ENCODE results near the gene MECP2. TPM values are rescaled to one million over a fixed set of nuclear protein-coding genes. Genes with fewer than 3 reads are reported as not detected.

The MECP2 gene
- total RNA-seq, 1 donor from 2014 or later = 26.7 TPM

DNA sequence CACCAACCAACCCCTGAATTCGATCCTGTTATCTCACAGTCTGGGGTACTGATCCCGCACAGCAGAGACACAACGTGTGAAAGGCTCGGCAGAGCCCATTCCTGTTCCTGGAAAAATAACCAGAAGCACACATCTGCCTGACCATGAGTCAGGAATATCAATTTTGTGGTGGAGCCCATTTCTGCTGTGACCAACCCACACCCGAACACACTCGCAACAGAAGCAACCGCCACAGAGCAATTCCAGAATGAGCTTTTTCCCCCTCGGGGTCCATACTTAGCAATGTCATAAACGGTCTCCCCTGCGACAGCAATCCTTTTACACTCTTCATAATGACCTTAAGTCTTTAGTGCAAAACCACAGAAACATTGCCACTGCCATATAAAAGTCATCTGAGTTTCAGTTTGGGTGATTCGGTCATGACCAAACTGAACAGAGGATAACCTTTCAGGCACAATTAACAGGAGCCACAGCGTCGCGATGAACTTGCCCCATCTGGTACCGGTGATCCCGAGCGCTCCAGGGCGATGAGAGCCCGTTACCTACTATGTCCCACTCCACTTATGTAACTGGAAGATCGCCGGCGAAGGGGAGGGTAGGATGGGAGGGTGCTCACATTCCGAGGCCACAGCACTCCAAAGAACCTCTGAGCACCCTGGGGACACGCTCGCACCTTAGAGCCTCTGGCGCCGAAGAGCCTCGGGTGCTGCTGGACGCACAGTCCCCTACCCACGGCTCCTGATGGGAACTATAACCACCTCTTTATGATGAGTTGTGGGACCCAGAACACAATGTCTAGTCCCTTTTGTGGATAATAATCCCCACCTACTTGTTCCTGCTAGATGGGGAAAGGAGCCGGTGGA lies 1.1 kb downstream of the MECP2 start:
- H3K27ac ChIP-seq = no peak overlapping the region

DNA sequence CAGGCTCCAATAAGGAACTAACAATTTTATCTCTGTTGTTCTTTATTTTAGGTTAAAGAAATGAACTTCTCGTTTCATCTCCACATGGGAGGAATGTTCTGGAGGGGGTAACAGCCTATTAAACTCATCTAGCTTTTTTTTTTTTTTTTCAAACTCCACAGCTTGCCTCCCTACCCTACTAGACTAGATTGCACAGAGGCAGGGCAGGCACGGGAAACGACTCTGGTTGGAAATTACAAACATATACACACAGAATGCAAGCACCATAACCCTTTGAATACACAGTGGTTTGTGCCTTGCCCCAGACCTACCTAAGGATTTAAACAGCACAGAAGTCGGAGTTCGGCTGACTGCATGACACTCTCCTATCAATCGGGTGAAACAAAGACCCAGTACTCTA lies 2.7 kb downstream of the MECP2 start:
- Mint-ChIP-seq H3K27me3 (ENCODE audit: insufficient read depth, low read depth) (no peaks in the 10 kb centered on the region), H3K27ac (no peak overlapping the region), H3K4me3 (peak overlapping the region; percentile 67), H3K9me3 (peaks cover 23% of the 10 kb centered on the region), H3K36me3 (peaks cover 10% of the 10 kb centered on the region), H3K4me1 (peaks cover 47% of the 10 kb centered on the region)
- H3K4me3 ChIP-seq = peak overlapping the region; percentile 31
- no peaks in the 10 kb centered on the region for H3K36me3 ChIP-seq
- DNase-seq (ENCODE audit: low spot score) = no peak
- TF ChIP-seq EZH2phosphoT487 (IDR thresholded peaks at IDR 0.05) (no peak), EZH2 (IDR thresholded peaks at IDR 0.05) (no peak)
- TF ChIP-seq, protein P1, sequence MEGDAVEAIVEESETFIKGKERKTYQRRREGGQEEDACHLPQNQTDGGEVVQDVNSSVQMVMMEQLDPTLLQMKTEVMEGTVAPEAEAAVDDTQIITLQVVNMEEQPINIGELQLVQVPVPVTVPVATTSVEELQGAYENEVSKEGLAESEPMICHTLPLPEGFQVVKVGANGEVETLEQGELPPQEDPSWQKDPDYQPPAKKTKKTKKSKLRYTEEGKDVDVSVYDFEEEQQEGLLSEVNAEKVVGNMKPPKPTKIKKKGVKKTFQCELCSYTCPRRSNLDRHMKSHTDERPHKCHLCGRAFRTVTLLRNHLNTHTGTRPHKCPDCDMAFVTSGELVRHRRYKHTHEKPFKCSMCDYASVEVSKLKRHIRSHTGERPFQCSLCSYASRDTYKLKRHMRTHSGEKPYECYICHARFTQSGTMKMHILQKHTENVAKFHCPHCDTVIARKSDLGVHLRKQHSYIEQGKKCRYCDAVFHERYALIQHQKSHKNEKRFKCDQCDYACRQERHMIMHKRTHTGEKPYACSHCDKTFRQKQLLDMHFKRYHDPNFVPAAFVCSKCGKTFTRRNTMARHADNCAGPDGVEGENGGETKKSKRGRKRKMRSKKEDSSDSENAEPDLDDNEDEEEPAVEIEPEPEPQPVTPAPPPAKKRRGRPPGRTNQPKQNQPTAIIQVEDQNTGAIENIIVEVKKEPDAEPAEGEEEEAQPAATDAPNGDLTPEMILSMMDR (IDR thresholded peaks at IDR 0.05) = no peak
- H3K27ac ChIP-seq = no peak overlapping the region
- H3K4me2 ChIP-seq = peak overlapping the region; percentile 81
- H3K27me3 ChIP-seq = no peaks in the 10 kb centered on the region
- peaks cover 63% of the 10 kb centered on the region for H4K20me1 ChIP-seq (ENCODE audit: low read depth)
- peaks cover 71% of the 10 kb centered on the region for H3K79me2 ChIP-seq (ENCODE audit: low read depth)
- H3K9me3 ChIP-seq (ENCODE audit: low read depth) = no peaks in the 10 kb centered on the region
- H3K9ac ChIP-seq = no peak overlapping the region
- H2AFZ ChIP-seq (replicated peaks) = no peak overlapping the region
- peaks cover 4% of the 10 kb centered on the region for H3F3A ChIP-seq (ENCODE audit: low read depth)
- peaks cover 34% of the 10 kb centered on the region for H3K4me1 ChIP-seq

More for the DNA sequence above, 1.1 kb downstream of the MECP2 start:
- Histone ChIP-seq H3K79me2 (ENCODE audit: low read depth) (peaks cover 56% of the 10 kb centered on the region), H4K20me1 (ENCODE audit: low read depth) (peaks cover 52% of the 10 kb centered on the region), H3F3A (ENCODE audit: low read depth) (peaks cover 4% of the 10 kb centered on the region), H3K36me3 (no peaks in the 10 kb centered on the region), H3K4me1 (peaks cover 34% of the 10 kb centered on the region), H3K9ac (peak overlapping the region; percentile 66), H3K4me2 (peak overlapping the region; percentile 81), H3K27me3 (no peaks in the 10 kb centered on the region), H3K9me3 (ENCODE audit: low read depth) (no peaks in the 10 kb centered on the region), H2AFZ (replicated peaks) (no peak overlapping the region), H3K4me3 (peak overlapping the region; percentile 72)
- peaks cover 45% of the 10 kb centered on the region for H3K4me1 Mint-ChIP-seq
- H3K27me3 Mint-ChIP-seq (ENCODE audit: insufficient read depth, low read depth) = peaks cover 3% of the 10 kb centered on the region
- H3K27ac Mint-ChIP-seq = peak overlapping the region; percentile 91
- peaks cover 3% of the 10 kb centered on the region for H3K36me3 Mint-ChIP-seq
- no peak for TF ChIP-seq EZH2phosphoT487 (IDR thresholded peaks at IDR 0.05)
- TF ChIP-seq, protein P1 (IDR thresholded peaks at IDR 0.05) = no peak
- no peak for TF ChIP-seq EZH2 (IDR thresholded peaks at IDR 0.05)
- peak; percentile 37 for DNase-seq (ENCODE audit: low spot score)
- peaks cover 22% of the 10 kb centered on the region for H3K9me3 Mint-ChIP-seq
- H3K4me3 Mint-ChIP-seq = peak overlapping the region; percentile 92

DNA sequence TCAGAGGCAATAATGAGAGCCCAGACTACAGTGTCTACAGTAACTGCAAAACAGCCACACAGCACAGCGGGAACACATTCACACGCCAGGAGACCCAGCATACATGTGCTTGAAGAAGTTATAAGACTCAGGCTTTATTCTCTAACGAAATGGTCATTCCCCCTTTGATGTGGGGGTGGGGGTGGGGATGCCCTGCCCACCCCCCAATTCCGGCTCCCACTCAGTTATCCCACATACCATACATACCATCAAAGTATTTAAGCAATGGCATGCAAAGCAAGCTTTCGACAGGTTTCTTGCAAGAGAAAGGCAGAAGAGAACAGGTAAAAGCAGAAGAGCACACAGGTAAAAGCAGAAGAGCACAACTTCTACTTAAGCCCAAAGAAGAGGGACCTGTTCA lies 3.6 kb downstream of the MECP2 start:
- H3K9me3 ChIP-seq (ENCODE audit: low read depth) = no peaks in the 10 kb centered on the region
- Mint-ChIP-seq H3K4me1 (peaks cover 47% of the 10 kb centered on the region), H3K9me3 (peaks cover 23% of the 10 kb centered on the region), H3K36me3 (peaks cover 13% of the 10 kb centered on the region), H3K27me3 (ENCODE audit: insufficient read depth, low read depth) (no peaks in the 10 kb centered on the region), H3K4me3 (peak overlapping the region; percentile 4), H3K27ac (no peak overlapping the region)
- H3K27ac ChIP-seq = no peak overlapping the region
- peak overlapping the region; percentile 81 for H3K4me2 ChIP-seq
- no peaks in the 10 kb centered on the region for H3K36me3 ChIP-seq
- TF ChIP-seq EZH2 (IDR thresholded peaks at IDR 0.05) (no peak), EZH2phosphoT487 (IDR thresholded peaks at IDR 0.05) (no peak)
- TF ChIP-seq, protein P1 (IDR thresholded peaks at IDR 0.05) = no peak
- H3K27me3 ChIP-seq = no peaks in the 10 kb centered on the region
- H2AFZ ChIP-seq (replicated peaks) = no peak overlapping the region
- H3F3A ChIP-seq (ENCODE audit: low read depth) = peaks cover 4% of the 10 kb centered on the region
- no peak for DNase-seq (ENCODE audit: low spot score)
- peaks cover 80% of the 10 kb centered on the region for H3K79me2 ChIP-seq (ENCODE audit: low read depth)
- H3K4me3 ChIP-seq = peak overlapping the region; percentile 31
- peaks cover 34% of the 10 kb centered on the region for H3K4me1 ChIP-seq
- H4K20me1 ChIP-seq (ENCODE audit: low read depth) = peaks cover 67% of the 10 kb centered on the region
- H3K9ac ChIP-seq = no peak overlapping the region

Measured in neural progenitor cell (in vitro differentiated cells).